Panc1 (cell line): ENCODE data around the gene CSTF1. TPM values are rescaled to one million over a fixed set of nuclear protein-coding genes. Genes with fewer than 3 reads are reported as not detected.

Experiments used
- ATAC-seq: fragments of 200-7000 bp; cut with Tn5 transposase; 2 replicates; pipeline ENCODE4 v1.9.1; 2020; ENCODE audit warnings: mild to moderate bottlenecking, moderate library complexity
- BruUV-seq: library from RNA; stranded (reverse); fragments of 400-500 nt; replicated peaks from 2 replicates; lab custom pipeline; 2021; lab: Mats Ljungman, UMichigan
- CTCF ChIA-PET: fragments of 300-600 bp; sonication (Branson Sonifier 250); formaldehyde crosslinking; loops from one replicate; lab custom pipeline; 2022; ENCODE audit warnings: antibody characterized with exemption; lab: Charles Lee
- POLR2A ChIA-PET: fragments of 300-600 bp; sonication (Branson Sonifier 250); formaldehyde crosslinking; loops from one replicate; lab custom pipeline; 2022; ENCODE audit warnings: antibody characterized with exemption; lab: Charles Lee
- DNase-seq: peaks from one replicate; pipeline ENCODE4 v3.0.0-alpha.2; 2010; ENCODE audit warnings: low read depth, low spot score
- H3K27ac ChIP-seq: 2 replicates; pipeline ENCODE4 v1.5.1; 2011; ENCODE audit warnings: mild to moderate bottlenecking, low read length, inconsistent platforms
- H3K27me3 ChIP-seq: fragments of 200-500 bp; sonication (Bioruptor generic); 2 replicates; pipeline ENCODE4 v1.6.0; 2014; ENCODE audit warnings: low read length, inconsistent platforms; ENCODE audit not compliant: control insufficient read depth, insufficient read depth
- H3K36me3 ChIP-seq: fragments of 200-500 bp; sonication (Bioruptor generic); 2 replicates; pipeline ENCODE4 v1.5.1; 2014; ENCODE audit warnings: inconsistent platforms, mild to moderate bottlenecking, low read length, moderate library complexity; ENCODE audit not compliant: control insufficient read depth, insufficient read depth
- H3K4me1 ChIP-seq: 2 replicates; pipeline ENCODE4 v1.5.1; 2011; ENCODE audit warnings: inconsistent platforms, mild to moderate bottlenecking, low read length, moderate library complexity; ENCODE audit not compliant: control insufficient read depth, insufficient read depth
- H3K4me3 ChIP-seq, 2 experiments: 2 replicates each; pipeline ENCODE4 v1.5.1; 2011 to 2012; ENCODE audit warnings: low read depth in 2 of 2, low read length in 2 of 2, mild to moderate bottlenecking in 2 of 2, inconsistent platforms in 1 of 2, moderate library complexity in 1 of 2
- H3K9me3 ChIP-seq: fragments of 200-500 bp; sonication (Bioruptor generic); 2 replicates; pipeline ENCODE4 v1.5.1; 2014; ENCODE audit warnings: low read depth, mild to moderate bottlenecking, inconsistent platforms, low read length, moderate library complexity; ENCODE audit not compliant: control insufficient read depth, insufficient read depth
- CTCF ChIP-seq: fragments of 450-650 bp; IDR thresholded peaks from 2 replicates; pipeline ENCODE4 v1.5.1; 2017; ENCODE audit warnings: mild to moderate bottlenecking
- POLR2AphosphoS5 ChIP-seq: IDR thresholded peaks from 2 replicates; pipeline ENCODE4 v1.6.1; 2012; ENCODE audit warnings: mild to moderate bottlenecking, low read depth, low read length, moderate library complexity
- REST ChIP-seq, 2 experiments: IDR thresholded peaks; 2 replicates each; pipeline ENCODE4 v1.6.1; 2011 to 2012; ENCODE audit warnings: low read depth in 2 of 2, control low read depth in 1 of 2, low read length in 1 of 2, mild to moderate bottlenecking in 1 of 2, moderate library complexity in 1 of 2; ENCODE audit not compliant: insufficient read depth in 1 of 2
- SIN3A ChIP-seq: IDR thresholded peaks from 2 replicates; pipeline ENCODE4 v1.6.1; 2012; ENCODE audit warnings: low read depth, mild to moderate bottlenecking, low read length, moderate library complexity, borderline replicate concordance; ENCODE audit not compliant: insufficient read depth
- TCF7L2 ChIP-seq: IDR thresholded peaks from 2 replicates; pipeline ENCODE4 v1.6.1; 2011; ENCODE audit warnings: mild to moderate bottlenecking, low read depth, low read length, inconsistent platforms
- in situ Hi-C: cut with HindIII; loops from 2 replicates; pipeline ENCODE4 v1.10.0; 2016; ENCODE audit warnings: low sequenced_read_pairs, low pct_unique_long_range_greater_than_20kb
- intact Hi-C: fragments of 100-400 bp; cut with micrococcal nuclease; formaldehyde crosslinking; loops from one replicate; pipeline ENCODE4 v1.10.0; 2022; ENCODE audit not compliant: unreplicated experiment
- total RNA-seq: library from RNA; stranded (reverse); gene quantifications from one replicate; pipeline ENCODE4 v1.2.1, GENCODE V29; 2021; ENCODE audit not compliant: unreplicated experiment

Gene CSTF1
- total RNA-seq, 1 experiment from 2014 or later = 46.3 TPM

GRCh38 chr20:56447227-56447626, 54.8 kb downstream of the CSTF1 start:
- ATAC-seq (no peak), DNase-seq (no peak)
- intact Hi-C loops (no loop called here), in situ Hi-C loops (no loop called here)
- no TSS peak for BruUV-seq
- POLR2A ChIA-PET = no interaction called here
- Histone ChIP-seq H3K4me1 (no peaks in the 10 kb centered on the region), H3K4me3 (no peak overlapping the region), H3K9me3 (no peaks in the 10 kb centered on the region), H3K36me3 (no peaks in the 10 kb centered on the region), H3K27ac (no peak overlapping the region), H3K27me3 (no peaks in the 10 kb centered on the region)
- CTCF ChIA-PET = no interaction called here
- TF ChIP-seq TCF7L2 (no peak), SIN3A (no peak), CTCF (no peak), REST (IDR thresholded peaks at IDR 0.05; ENCODE audit: insufficient read depth in 1 of 2, low read depth in 2 of 2, low read length in 1 of 2) (no peak), POLR2AphosphoS5 (no peak)

- no peaks in the 10 kb centered on the region for H3K9me3 ChIP-seq
- ChIA-PET POLR2A (no interaction called here), CTCF (no interaction called here)
- no peaks in the 10 kb centered on the region for H3K27me3 ChIP-seq
- DNase-seq = no peak
- intact Hi-C loops = no loop called here
- TF ChIP-seq TCF7L2 (no peak), REST (IDR thresholded peaks at IDR 0.05; ENCODE audit: insufficient read depth in 1 of 2, low read depth in 2 of 2, low read length in 1 of 2) (no peak), CTCF (no peak), POLR2AphosphoS5 (no peak), SIN3A (no peak)
- no peaks in the 10 kb centered on the region for H3K4me1 ChIP-seq
- BruUV-seq = no TSS peak
- H3K27ac ChIP-seq = no peak overlapping the region
- no peak for ATAC-seq
- in situ Hi-C loops = no loop called here
- no peaks in the 10 kb centered on the region for H3K36me3 ChIP-seq
- H3K4me3 ChIP-seq = no peak overlapping the region
These were observed 57.0 kb downstream of the CSTF1 start for GRCh38 chr20:56449459-56449858.
